HG03064 (cell line): ENCODE measurements around the gene FAM13A.

Experiments used
- ATAC-seq: cut with Tn5 transposase; IDR thresholded peaks from one replicate; pipeline ENCODE4 v1.9.1; 2021; ENCODE audit warnings: low read depth; ENCODE audit not compliant: unreplicated experiment

The FAM13A gene

GRCh38 chr4:88754796-88755195, 302.2 kb downstream of the FAM13A start:
- ATAC-seq = no peak

- ATAC-seq = no peak
Observed at GRCh38 chr4:88753658-88754571, 303.1 kb downstream of the FAM13A start.

GRCh38 chr4:88752754-88753153, 304.2 kb downstream of the FAM13A start:
- no peak for ATAC-seq

GRCh38 chr4:88752076-88752463, 304.9 kb downstream of the FAM13A start:
- no peak for ATAC-seq

GRCh38 chr4:88751258-88752075, 305.5 kb downstream of the FAM13A start:
- ATAC-seq = no peak

GRCh38 chr4:88750369-88750768, 306.6 kb downstream of the FAM13A start:
- ATAC-seq = no peak

- no peak for ATAC-seq
Observed at GRCh38 chr4:88747351-88747750, 309.6 kb downstream of the FAM13A start.

GRCh38 chr4:88746206-88746605, 310.8 kb downstream of the FAM13A start:
- no peak for ATAC-seq

- no peak for ATAC-seq
Observed at GRCh38 chr4:88745581-88746163, 311.3 kb downstream of the FAM13A start.

GRCh38 chr4:88745175-88745574, 311.8 kb downstream of the FAM13A start:
- no peak for ATAC-seq

GRCh38 chr4:88744609-88745008, 312.4 kb downstream of the FAM13A start:
- no peak for ATAC-seq

- no peak for ATAC-seq
Observed at GRCh38 chr4:88743696-88744095, 313.3 kb downstream of the FAM13A start.

GRCh38 chr4:88742561-88742960, 314.4 kb downstream of the FAM13A start:
- no peak for ATAC-seq

- no peak for ATAC-seq
Observed at GRCh38 chr4:88738180-88738579, 318.8 kb downstream of the FAM13A start.

GRCh38 chr4:88737307-88737941, 319.6 kb downstream of the FAM13A start:
- peak; percentile 99 for ATAC-seq

- no peak for ATAC-seq
Observed at GRCh38 chr4:88736264-88736663, 320.7 kb downstream of the FAM13A start.

- ATAC-seq = no peak
Observed at GRCh38 chr4:88735564-88735963, 321.4 kb downstream of the FAM13A start.

- ATAC-seq = no peak
Observed at GRCh38 chr4:88734403-88734949, 322.5 kb downstream of the FAM13A start.

GRCh38 chr4:88732714-88733368, 324.1 kb downstream of the FAM13A start:
- ATAC-seq = no peak

GRCh38 chr4:88731381-88731780, 325.6 kb downstream of the FAM13A start:
- no peak for ATAC-seq
